ENCODE measurements around the gene ZNF862. TPM values are rescaled to one million over a fixed set of nuclear protein-coding genes. Genes with fewer than 3 reads are reported as not detected.

ZNF862 gene
- total RNA-seq, 1 donor from 2014 or later = 34.1 TPM

DNA sequence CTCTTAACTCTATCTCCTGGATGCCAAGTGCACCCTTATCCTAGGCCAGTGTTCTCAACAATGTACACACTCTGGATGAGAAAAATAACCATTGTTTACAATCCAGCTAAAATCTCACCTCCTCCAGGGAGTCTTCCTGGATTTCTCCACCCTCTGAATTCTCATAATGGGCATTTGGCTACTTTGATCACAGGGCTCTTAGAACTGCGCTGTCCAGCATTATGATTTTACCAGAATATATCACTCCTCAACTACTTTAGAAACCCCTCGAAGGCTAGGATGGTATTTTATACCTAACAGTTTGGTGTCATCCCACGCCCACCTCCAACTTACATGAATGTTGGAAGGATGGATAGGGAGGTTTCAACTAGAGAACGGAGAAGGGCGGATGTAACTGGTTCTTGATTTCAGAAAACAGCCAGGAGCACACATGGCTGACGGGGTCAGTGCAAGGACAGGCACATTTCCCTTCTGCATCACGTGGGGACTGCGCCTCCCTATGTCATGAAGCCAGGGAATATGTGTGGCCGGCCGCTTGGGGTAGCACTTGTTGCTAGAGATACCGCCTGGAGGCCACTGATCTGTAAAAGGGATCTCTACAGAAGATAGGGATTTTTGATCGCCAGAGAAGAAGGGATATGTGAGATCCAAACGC lies 34.4 kb downstream of the ZNF862 start:
- DNase-seq (ENCODE audit: low spot score) (peak; percentile 88), ATAC-seq (peak; percentile 94)
- intact Hi-C loops (cut with DNase I) = no loop called here

DNA sequence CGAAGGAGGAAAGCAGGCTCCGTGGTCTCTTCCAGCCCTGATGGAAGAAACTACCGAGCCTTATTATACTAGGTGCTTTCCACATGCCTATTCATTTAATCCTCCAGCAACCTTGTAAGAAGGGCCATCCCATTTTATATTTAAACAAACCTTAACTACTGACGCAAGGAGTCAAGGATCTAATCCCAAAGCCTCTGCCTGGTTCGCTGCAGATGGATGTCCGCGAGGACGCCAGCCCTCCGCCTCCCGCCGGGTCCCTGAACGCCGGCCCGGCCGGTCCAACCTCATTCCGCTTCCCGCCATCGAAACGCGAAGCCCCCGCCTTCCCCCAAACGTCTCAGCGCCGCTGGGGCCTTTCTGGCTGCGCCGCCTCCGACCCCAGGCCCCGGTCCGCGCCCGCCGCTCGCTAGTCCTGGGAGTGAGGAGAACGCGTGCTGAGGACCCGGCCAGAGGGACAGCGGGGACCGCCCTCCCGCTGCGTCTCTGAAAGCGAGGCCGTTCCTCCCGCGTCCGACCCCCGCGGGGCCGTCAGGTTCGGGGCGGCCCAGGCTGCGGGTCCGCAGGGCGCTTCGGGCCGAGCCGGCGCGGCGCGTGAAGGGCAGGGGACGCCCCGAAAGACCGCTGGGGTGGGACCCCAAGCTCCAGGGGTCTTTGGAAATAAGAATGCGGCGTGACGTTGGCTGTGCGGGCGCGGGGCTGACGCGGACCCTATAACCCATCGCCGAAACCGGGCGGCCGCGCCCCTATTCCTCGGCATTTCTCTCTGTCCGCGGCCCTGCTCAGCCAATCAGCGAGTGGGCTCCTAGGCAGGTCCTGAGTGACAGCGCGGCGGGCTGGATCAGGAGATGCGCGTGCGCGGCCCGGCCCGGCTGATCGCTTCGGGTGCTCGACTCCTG lies 35.1 kb downstream of the ZNF862 start, which contains the start of gene ATP6V0E2:
ATP6V0E2 (plus strand) TSS at position 896 of the 896 bp plus-strand sequence. CDS start 97 bp downstream, outside the sequence.
- intact Hi-C loops (cut with DNase I) = no loop called here
- ATAC-seq = peak; percentile 95
- peak; percentile 97 for DNase-seq (ENCODE audit: low spot score)

DNA sequence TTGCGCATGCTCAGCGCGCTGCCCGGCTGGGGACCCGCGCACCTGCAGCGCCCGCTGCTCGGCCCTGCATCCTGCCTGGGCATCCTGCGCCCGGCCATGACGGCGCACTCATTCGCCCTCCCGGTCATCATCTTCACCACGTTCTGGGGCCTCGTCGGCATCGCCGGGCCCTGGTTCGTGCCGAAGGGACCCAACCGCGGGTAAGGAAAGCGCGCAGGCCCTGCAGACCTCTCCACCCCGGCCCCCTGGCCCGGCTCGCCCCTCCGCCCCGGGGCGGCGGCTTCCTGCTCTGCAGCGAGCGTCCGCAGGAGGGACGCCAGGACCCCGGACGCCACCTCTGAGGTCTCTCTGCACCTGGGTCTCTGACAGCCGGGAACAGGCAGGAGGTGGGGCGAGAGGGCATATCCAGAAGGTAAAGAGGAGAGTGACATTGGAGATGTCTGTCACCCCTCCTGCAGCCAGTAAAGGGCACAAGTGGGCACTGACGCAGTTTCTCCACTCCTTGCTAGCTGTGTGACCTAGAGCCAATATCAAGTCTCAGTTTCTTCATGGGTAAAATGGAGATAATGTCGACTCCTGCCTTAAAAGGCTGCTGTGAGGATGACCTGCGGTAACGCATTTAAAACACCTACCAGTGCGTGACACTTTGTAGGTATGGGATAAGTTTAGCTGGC lies 35.9 kb downstream of the ZNF862 start:
- ATAC-seq = no peak
- intact Hi-C loops (cut with DNase I) = no loop called here

DNA sequence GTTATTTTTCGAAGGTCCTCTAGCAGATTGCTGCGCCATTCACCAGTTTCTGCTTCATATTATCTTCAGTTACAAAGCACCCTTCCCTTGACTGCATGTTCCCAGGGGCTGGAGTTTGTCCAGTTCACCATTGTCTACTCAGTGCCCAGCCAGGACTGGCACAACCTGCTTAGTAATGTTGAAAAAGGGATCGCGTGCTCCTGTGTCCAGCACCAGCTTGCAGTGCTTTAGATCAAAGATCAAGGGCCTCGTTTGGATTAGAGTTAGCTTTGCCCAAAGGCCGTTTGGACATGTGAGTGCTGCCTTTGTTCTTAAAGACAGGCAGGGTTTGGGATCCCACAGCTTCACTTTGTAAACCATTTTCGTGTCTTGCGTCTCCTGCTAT lies 36.5 kb downstream of the ZNF862 start:
- ATAC-seq = no peak
- intact Hi-C loops (cut with DNase I) = no loop called here
- no peak for DNase-seq (ENCODE audit: low spot score)

More for the DNA sequence above, 35.9 kb downstream of the ZNF862 start:
- no peak for DNase-seq (ENCODE audit: low spot score)

DNA sequence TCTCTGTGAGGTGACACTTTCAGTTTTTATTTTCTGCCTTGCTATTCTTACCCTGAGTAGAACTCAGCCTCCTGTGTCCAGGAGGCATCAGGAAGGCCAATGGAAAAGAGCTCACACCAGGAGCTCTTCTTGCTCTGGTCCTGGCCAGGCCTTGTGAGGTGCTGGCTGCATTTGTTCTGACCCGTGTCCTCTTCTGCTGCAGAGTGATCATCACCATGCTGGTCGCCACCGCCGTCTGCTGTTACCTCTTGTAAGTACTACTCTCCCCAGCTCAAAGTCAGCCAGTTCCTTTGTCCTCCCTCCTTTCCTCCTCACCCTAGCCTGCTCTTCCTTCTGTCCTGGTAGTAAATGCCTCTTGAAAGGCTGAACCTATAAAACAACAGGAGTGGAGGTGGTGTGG lies 37.2 kb downstream of the ZNF862 start:
- no peak for ATAC-seq
- intact Hi-C loops (cut with DNase I) = no loop called here
- no peak for DNase-seq (ENCODE audit: low spot score)

DNA sequence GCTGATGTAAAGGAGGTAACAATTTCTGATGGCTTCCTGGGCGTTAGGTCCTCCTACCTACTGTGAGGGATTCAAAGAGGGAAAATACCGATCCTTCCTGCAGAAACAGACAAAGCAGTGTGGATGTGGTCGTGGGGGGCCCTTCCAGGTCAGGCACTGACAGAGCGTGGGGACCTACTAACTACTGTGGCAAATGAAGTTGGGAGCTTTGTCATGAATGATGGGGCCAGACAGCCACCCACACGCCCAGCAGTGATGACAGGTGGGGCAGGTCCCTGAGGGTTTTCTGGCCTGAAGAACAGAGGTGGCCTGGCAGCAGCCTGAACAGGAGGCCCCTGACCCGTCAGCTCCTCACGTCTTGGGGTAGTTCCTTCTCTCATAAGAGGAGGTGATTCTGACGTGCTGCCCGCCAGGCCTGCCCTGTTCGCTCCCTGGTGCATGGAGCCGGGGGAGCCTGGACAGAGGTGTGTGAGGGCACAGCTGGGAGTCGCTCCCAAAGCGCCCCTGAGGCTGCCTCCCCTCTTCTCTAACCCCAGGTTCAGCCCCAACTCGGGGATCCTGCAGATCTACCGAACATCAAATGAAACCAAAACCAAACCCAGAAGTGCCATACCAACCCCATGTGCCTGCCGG lies 39.8 kb downstream of the ZNF862 start:
- intact Hi-C loops (cut with DNase I) = no loop called here
- DNase-seq (ENCODE audit: low spot score) = no peak
- ATAC-seq = no peak

DNA sequence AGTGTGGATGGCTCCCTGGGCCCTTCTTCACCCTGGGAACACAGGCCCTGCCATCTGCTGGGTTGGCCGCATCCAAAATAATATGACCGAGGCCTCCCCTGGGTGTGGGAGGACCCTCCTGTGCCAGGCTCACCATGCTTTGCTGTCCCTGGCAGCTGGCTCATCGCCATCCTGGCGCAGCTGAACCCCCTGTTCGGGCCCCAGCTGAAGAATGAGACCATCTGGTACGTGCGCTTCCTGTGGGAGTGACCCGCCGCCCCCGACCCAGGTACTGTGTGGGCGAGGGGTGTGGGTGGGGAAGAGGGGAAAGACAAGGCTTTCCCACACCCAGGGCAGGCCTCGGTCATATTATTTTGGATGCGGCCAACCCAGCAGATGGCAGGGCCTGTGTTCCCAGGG lies 40.3 kb downstream of the ZNF862 start:
- ATAC-seq = no peak
- intact Hi-C loops (cut with DNase I) = no loop called here
- peak; percentile 53 for DNase-seq (ENCODE audit: low spot score)

DNA sequence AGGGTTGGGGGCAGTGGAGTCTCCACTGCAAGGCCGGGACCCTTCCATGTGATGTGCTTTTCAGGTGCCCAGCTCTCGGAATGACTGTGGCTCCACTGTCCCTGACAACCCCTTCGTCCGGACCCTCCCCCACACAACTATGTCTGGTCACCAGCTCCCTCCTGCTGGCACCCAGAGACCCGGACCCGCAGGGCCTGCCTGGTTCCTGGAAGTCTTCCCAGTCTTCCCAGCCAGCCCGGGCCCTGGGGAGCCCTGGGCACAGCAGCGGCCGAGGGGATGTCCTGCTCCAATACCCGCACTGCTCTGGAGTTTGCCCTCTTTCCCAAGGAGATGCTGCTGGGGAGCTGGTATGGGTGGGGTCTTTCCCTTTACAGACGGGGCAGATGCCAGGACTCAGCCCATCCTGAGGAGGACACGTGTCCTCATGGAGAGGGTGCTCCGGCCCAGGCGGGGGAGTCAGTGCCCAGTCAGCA lies 41.1 kb downstream of the ZNF862 start:
- intact Hi-C loops (cut with DNase I) = no loop called here
- DNase-seq (ENCODE audit: low spot score) = peak; percentile 56
- no peak for ATAC-seq

DNA sequence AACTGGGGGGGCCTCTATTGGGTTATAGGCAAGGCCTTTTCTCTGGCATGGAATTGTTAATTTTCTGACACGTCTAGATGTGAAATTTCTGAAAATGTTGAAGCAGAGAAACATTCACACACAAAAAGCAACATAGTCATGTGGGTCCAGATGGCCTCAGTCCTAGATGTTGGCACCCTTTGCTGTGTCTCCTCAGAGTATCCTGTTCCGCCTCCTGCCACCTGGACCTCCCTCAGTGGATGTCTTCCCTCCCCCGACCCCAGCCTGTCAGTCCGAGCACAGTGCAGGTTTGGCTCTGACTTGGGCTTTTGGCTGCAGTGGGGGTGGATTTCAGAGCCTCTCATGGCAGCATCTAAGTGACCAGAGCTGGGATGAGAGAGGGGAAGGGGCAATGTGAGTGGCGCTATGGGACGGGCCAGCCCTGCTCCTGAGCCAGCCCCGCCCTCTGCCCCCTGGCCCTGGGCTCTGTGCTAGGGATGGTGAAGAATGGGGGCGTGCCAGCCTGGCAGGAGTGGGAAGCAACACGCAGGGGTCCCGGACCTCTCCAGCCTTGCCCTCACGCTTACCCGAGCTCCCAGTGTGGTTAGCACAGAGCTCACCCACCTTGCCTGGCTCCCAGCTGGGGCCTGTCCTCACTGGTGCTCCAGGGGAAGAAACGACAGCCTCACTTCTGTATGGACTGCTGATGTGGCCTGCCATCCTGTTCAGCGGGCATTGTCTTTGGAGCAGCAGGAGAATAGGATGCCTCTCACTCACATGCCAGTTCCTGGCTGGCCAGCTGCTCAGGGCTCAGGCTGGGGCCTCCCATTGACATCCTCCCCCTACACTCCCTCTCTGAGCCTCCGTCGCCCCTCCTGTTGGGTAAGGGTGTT lies 41.8 kb downstream of the ZNF862 start:
- DNase-seq (ENCODE audit: low spot score) (peak; percentile 49), ATAC-seq (no peak)
- intact Hi-C loops (cut with DNase I) = no loop called here

DNA sequence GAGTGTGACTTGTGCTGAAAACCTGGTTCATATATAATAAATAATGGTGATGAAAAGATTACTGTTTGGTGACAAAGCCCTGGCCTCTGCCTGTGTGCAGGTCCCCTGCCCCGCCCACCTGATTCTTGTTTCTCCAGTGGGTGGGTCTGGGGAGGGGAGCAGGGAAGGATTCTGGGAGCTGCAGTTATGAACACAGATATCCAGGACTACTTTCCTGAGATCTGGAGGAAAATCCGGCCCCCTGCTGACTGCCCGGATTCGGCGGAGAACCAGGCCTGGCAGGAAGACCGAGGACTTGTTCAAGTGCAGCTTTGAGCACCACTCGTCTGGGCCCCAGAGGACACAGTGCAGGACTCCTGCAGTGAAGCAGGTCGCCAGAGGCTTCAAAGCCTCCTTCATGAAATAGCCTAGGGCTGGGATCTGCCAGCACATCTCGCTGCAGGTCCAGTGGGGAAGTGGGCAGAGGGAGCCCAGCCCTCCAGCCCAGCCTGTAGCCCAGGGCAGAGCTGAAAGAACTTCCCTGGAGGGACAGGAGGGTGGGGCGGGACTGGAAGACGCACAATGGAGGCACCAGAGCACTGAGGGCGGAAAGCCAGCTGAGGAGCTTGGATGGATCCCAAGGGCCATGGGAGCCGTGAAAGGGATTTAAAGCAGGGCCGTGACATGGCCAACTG lies 42.6 kb downstream of the ZNF862 start:
- peak; percentile 33 for ATAC-seq
- intact Hi-C loops (cut with DNase I) = no loop called here
- DNase-seq (ENCODE audit: low spot score) = no peak

DNA sequence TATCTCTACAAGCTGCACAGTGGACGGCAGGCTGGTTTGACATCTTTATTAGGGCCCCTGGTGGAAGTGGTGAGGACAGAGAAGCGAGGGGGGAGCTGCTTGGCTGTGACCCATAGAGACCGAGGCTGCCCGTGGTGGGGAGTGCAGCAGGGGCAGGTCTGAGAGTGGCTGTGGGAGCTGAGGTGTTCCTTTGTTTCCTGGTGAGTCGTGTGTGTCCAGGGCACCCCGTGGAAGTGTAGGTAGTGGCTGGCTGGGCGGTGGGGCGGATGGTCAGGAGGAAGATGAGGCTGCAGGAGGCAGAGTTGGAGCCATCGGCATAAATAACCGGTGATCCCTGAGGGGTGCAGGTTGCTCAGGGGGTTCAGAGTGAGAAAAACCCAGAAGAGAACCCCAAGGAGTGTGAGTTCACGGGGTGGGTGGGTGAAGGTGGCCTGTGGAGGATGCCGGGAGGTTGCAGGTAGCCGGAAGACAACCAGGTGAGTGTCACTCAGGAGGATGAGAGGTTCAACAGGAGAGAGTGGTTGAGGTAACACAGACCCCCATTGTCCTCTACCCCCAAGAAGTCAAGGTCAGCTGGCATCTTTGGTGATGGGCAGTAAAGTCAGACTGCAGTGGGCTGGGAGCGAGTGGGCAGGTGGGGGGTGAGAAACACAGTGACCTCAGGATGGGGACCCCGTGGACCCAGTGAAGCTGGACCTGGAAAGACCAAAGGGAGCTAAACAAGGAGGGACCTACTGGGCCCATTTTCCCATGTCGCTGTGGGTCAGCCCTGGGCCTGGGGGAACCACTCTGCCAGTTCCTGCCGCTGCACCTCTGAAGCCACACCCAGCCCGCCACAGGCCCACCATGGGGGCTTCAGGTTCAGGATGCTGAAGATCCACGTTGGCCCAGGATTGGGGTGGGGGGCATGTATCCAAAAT lies 43.4 kb downstream of the ZNF862 start:
- ATAC-seq (no peak), DNase-seq (ENCODE audit: low spot score) (peak; percentile 55)
- intact Hi-C loops (cut with DNase I) = no loop called here

DNA sequence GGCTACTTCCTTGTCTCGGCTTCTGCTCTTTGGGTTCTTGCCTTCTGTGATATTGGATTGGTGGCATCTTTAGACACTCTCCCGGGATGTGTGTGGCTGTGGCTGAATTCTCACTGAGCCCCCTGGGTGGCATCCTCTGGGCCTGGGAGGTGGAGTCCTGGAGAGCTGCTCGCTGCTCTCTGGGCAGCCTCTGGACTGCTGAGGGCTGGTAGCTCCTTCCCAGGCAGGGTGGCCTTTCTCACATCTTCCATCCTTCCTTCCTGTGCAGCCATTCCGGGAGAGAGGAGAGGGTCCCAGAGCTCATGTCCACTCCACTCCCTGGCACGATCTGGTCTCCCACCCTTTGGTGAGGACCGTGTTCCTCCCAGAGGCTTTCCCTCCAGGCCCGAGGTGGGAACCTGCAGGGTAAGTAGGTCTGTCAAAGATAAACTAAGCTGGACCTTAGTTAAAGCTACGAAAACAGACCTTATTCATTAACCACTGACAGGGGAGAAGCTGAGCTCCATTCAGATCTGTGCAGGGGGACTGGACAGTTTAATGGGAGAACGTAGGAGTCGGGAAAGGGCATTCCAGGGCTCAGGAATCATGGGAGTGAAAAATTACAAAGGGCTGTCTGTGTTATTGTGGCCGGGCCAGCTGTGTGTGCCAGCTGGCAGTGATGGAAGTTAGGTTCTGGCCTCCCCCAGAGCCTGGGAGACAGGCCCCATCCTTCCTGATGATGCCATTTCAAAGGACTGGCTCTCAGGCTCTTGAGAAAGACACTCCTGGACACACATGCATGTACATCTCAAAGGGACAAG lies 44.3 kb downstream of the ZNF862 start:
- DNase-seq (ENCODE audit: low spot score) = peak; percentile 67
- intact Hi-C loops (cut with DNase I) = no loop called here
- peak; percentile 83 for ATAC-seq

DNA sequence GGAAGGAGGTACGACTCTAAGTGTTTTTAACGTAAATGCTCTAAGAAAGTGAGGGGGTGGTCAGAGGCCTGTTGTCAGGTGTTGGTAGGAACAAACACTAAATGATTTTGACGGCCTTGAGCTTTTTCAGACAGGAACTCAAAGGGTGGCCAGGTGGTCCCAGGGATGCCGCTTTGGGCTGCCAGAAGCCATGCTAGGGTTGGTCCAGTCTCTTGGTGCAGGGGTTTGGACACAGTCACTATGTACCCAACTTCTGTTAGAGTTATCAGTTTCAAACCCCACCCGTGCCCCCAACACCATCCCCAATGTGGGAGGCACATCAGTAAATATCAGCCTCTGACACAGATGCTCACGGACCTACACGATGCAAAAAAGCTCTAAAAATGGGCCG lies 44.9 kb downstream of the ZNF862 start:
- intact Hi-C loops (cut with DNase I) = no loop called here
- ATAC-seq (no peak), DNase-seq (ENCODE audit: low spot score) (peak; percentile 51)

DNA sequence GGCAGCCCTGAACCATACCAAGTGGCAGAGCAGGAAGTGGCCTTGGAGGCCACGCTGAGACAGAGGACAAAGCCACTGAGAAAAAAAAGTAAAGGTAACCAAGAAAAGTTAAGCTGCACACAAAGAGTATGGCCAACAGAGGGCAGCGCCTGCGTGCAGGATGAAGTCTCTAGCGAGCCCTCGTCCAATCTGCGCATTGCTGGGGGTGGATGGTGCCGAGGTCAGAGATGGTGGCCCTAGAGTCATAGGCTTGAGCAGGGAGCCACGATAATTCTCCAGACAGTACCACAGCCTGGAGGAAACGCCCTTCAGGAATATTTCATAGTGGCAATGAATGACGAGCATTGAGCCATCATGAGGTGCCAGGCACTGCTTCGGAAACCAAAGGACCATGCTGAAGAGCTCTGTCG lies 45.3 kb downstream of the ZNF862 start:
- peak; percentile 66 for ATAC-seq
- DNase-seq (ENCODE audit: low spot score) = peak; percentile 81
- intact Hi-C loops (cut with DNase I) = no loop called here

DNA sequence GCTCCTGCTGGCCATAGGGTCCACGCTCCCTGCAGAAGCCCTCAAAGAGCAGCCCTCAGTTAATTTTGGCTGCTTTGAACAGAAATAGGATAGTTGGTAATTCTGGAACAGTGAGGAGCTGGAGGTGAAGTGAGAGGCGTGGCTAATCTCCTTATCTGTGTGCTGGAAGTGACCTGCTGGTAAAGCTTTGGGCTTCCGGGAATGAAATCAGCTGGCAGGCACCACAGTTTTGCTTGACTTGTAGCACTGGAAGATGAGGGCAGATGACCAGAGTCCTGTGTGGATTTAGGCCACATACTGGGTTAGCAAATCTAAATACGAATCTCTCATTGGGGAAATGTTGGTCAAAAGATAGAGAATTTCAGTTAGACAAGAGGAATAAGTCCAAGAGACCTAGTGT lies 45.8 kb downstream of the ZNF862 start:
- intact Hi-C loops (cut with DNase I) = no loop called here
- no peak for DNase-seq (ENCODE audit: low spot score)
- no peak for ATAC-seq

DNA sequence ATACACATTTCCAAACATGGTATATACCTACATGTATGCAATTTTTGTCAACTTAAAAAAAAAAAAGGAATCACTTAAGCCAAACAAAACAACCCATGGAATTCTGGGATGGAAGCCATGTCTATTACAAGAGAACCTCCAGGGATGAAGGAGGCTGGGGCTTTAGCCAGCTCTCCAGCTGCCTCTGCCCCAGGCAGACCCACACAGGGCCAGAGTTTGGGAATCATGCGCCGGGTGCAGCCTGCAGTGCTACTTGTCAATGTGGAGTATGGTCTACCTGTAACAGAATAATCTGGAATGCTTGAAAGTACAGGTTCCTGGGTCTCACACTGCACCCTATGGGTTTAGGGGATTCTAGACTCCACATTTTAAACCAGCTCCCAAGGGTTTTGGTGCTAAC lies 46.4 kb downstream of the ZNF862 start:
- DNase-seq (ENCODE audit: low spot score) = peak; percentile 57
- intact Hi-C loops (cut with DNase I) = no loop called here
- ATAC-seq = peak; percentile 66

Measured in sciatic nerve (tissue), 2 donors.